Right lobe of liver (tissue), 4 donors: Measurements from ENCODE around the gene PDLIM7.

Experiments used
- CTCF ChIP-seq, 4 donors: fragments of 200-600 bp in 3 of 4; fragments of 450-650 bp in 1 of 4; IDR thresholded peaks; one replicate each; pipeline versions ENCODE4 v1.5.1 to v1.8.0; 2016 to 2022; ENCODE audit warnings: antibody characterized with exemption in 4 of 4, mild to moderate bottlenecking in 2 of 4
- POLR2A ChIP-seq: fragments of 450-650 bp; IDR thresholded peaks from one replicate; pipeline ENCODE4 v1.6.1; 2017; ENCODE audit warnings: antibody characterized with exemption, mild to moderate bottlenecking
- donor health status: DM: no; HTN: no; CAD: no.
- donor health status: DM: no; HTN: no; CAD: no.
- donor health status: DM: no; HTN: yes; CAD: no.

- peak; percentile 39 to 46 (median 43) for TF ChIP-seq CTCF (IDR thresholded peaks at IDR 0.05)
- no peak for TF ChIP-seq POLR2A
Measured at GRCh38 chr5:177491429-177491945, 5.9 kb downstream of the PDLIM7 start.
